ENCODE measurements around the gene PHF21A.
"Not testable (repeated sequence)": the region's sequence is repeated elsewhere in the genome, so short reads cannot be mapped to it uniquely, and the experiment has no call there.

Gene PHF21A

DNA sequence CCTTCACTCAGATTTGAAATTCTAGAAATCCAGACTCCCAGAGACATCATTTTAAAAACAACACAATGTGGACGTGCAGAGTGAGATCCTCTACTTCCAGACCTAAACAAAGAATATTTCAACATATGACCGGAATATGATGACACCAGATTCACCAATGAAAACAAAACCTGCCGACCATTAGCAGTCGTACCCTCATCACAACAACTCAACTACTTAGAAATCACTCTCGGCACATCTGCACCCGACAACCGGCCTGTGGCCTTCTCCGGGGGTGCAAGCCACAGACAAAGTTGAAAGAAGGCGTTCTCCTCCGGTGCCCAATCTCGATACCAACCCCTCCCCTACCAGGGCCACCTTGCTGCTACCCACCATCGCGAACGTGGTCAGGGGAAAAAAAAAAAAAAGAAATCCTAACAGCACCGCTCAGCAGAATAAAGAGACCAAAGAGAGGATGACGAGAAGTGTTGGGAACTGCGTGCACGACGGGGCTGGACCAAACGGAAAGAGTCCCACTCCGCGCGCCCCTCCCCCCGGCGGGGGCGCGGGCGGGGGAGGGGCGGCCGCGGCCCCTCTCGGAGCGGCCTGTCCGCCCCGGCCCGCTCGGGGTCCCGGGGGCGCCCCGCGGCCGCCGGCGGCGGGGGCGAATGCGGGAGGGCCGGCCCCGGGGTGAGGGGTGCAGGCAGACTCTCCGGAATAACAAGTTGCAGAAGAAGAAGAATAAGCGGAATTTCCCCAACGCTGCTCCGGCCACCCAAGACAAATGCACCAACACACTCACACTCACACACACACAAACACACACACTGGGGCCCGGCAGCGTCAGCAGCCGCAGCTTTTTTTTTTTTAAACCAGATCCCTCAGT lies 1.7 kb downstream of the PHF21A start:
- DNase-seq = peak; percentile 31

DNA sequence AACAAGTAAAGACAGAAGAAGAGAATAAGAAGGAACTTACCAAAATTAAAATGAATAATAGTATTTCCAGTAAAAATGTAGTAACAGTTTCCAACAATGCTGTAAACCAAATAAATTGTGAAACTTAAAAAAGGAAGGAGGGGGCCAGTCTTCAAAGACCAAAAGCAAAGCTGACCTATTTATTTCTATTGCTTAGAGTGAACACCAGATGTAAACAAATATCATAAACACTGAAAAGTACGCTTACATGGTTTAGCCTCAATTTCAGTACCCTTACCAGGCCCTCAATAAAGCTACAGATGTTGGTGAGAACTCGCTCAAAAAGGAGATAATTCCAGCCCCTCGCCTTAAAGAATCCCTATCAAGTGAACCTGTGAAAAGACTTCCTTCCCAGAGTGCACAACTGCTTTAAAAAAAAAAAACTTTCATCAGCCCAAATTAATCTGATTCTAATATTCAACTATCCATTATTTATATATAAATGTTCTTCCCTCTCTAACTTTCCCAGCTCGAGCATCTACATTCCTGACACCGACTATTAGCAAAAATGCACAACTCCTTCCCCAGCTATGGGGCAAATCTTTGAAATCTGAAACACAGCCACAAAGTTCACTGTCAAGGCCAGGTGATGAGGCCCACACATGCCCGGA lies 2.4 kb downstream of the PHF21A start:
- no peak for DNase-seq

DNA sequence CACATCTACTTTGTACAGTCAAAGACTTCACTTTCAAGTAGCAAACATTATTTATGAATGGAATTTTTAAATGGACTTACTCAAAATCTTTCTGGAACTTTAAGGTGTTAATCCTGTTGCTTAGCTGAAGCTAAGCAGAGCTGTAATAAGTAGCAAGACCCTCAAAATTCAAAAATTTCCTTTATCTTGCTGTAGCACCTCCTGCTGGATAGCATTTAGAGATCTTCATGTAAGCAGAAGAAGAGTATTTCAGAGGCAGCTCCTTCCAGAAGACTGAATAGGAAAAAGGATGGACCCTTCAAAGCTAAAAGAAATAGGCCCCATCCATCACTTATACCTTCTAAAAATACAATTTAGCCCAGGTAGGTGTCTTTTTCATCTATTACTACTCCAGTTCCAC lies 3.4 kb downstream of the PHF21A start:
- DNase-seq = no peak

DNA sequence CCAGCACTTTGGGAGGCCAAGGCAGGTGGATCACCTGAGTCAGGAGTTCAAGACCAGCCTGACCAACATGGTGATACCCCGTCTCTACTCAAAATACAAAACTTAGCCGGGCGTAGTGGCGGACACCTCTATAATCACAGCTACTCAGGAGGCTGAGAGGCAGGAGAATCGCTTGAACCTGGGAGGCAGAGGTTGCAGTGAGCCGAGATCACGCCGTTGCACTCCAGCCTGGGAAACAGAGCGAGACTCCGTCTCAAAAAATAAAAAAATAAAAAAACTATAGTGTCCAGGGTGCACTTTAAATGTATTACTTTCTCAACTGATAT lies 4.6 kb downstream of the PHF21A start:
- DNase-seq = not testable (repeated sequence)

DNA sequence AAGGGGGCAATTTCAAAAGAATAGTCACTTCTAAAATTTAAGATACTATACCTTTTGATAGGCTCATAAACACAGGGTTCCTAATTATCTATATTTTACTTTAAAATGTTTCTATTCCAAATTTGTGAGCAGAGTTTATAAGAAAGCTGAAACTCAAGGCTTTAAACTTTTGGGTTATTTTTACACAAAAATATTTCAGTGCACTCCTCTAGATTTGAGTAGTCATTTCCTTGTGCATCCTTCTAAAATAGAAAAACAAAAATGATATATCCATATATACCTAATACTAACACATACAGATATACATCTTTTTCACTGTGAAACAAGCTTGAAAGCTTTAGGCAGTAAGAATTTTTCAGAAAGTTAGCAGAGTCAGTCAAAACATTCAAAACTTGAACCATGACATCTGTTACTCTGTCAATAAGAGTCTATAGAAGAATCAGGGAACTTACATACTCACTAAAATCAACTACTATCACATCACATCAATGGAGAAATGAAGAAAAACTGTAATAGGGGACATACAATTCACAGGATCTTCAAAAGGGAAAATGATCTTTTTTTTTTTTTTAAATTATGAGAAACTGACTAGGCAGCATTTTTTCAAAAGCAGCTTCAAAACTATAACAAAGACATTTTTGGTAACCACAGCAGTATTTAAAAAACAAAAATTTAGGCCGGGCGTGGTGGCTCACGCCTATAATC lies 5.1 kb downstream of the PHF21A start:
- DNase-seq = no peak

DNA sequence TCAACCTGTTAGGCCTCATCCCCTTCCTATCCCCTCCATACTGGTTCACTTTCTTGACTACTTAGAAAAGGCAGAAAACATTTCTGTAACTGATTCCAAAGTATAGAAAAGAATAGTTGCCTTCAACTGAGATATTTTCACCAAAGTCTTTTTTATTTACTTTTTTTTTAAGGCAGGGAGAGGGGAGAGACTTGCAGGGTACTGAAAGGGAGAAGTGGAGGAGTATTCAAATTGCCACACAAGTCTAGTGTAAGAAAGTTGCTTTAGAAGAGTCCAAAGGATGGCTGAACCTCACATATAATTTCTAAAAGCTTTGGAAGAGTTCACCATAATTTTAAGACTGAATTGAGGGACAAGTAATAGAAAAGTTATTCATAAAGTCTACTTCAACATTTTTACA lies 6.3 kb downstream of the PHF21A start:
- DNase-seq = no peak

DNA sequence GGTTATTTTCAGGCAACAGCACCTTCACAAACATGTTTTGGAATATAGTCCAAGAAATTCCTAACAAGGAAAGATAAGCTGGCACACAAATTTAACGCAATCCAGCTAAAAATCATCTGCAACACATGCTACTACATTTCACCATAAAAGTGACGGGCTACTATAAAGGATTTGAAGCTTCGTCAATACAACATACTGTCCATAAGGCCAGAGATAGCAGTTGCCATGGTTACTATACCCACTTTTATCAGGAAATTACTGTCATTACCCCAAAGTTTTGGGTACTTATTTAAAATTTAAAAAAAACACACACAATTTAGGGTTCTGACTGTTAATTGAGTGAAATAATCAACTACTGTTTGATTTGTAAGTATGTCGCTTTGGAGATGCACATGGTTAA lies 6.9 kb downstream of the PHF21A start:
- DNase-seq = no peak

DNA sequence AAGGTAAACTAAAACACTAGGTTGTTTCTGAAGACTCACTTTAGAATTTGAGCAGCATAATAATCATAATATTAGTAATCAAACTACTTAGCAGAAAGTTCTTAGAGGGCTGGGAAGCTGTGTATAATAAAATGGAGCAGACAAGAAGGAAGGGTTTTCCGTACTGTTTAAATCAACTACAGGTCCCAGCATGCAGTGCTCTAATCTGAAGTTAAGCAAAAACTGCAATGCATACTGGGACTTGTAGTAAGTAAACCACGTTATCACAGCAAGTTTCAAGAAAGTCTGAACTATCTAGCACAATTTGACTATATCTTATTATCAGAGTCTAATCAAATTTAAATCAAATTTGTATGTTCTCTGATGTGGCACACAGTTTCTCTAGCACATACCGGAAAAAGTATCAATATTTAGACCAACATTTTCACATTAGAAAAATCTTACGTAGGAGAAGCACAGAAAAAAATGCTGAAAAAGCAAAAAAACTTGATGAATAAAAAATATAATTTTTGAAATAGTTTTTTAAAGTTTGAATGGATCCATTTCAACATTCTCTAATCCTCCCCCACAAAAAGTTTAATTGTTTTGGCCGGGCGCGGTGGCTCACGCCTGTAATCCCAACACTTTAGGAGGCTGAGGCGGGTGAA lies 8.2 kb downstream of the PHF21A start:
- DNase-seq = peak; percentile 3

DNA sequence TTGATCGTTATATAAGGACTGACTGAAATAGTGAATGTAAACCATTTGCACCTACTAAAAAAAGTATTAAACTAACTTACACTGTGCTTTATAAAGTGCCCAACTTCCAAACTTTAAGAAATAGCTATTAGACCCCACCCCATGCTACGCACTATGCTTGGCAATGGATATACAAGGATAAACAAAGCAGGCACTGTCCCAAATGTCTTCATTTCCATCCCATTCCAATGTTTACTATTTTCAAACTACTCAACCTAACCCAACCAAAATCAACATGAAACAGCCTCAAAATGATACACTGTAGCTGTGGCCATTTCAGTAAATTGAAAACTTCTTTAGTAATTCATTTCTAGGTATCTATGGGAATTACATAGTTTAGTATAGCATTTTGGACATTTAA lies 12.5 kb downstream of the PHF21A start:
- no peak for DNase-seq

DNA sequence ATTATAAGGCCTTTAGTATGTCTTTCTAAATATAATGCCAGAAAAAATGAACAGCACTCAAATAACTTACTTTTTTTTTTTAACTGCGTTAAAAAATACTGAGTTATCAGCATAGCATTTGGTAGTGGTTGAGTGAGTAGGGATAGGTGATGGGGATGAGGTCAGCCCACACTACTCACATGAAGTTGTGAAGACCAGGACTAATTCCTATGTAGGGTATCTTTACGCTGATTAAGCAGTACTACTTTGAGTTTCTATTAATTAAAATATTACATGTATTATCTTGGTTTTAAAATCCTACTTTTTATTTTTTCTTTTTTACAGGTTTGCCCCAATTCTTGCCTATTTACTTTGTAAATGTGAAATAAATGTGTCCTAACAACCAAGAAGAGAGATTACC lies 13.5 kb downstream of the PHF21A start:
- no peak for DNase-seq

DNA sequence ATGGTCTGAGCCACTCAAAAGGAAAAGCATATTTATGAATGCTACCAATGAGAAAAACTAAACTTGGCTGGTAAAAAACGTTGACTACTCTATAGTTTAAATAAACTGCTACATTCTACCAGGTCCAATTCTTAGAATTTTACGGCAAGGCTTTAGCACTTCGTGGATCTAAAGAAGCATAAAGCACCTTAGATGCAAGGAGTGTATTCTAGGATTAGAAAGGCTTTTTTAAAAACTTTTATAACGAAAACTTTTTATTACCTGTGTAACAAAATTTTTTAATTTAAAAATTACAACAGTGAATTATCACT lies 13.9 kb downstream of the PHF21A start:
- DNase-seq = no peak

DNA sequence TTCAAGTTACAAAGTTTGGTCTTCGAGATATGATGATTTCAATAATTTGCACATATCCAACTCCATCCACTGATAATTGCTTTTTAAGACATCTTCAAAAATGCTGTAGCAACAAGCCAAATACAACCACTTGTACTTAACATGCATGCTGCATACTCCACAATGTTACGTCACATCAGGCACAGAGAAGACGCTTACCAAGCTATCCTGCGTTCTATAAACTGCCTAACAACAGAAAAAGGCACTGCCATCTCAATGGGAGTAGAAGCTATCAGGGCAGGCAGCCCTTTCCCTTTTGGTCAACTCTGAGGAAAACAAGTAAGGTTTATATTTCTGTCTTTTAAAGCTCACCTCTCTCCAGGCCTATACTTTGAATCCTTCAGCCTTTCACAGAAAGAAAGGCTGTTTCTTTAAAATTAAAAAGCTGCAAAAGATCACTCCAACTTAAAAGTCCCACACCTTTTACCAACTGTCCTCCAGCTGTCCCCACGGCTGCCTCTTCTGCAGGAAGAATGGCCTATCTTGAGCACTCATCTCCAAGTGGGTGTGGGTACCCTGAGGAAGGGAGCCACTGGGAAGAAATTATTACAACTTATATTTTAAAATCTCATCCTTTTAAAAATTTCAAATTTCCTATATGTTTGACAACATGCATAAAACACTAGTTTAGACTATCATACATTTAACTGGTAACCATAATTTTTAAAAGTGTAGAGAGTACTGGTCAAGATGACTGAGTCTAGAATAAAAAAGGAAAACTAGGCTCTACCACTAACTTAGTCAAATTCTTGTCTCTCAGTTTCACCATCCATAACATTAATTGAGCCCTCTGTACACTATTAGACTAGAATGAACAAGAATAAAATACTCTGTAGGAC lies 14.5 kb downstream of the PHF21A start:
- no peak for DNase-seq

DNA sequence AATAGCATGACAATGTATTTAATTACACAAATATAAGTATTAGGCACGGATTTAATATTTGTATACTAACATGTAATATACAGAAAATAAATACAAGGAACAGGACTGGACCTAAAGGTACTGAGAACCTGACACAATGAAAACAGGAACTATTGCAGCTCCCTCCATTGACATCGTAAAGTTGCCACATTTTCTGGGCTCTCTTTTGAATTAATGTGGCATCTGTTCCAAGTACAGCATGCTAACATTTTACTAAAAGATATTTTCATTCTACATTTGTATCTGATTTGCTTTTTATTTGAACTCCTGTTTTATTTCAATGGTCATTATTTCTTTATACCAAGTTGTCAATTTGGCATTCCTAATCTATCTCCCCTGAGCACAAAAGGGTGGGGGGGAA lies 15.3 kb downstream of the PHF21A start:
- DNase-seq = no peak

DNA sequence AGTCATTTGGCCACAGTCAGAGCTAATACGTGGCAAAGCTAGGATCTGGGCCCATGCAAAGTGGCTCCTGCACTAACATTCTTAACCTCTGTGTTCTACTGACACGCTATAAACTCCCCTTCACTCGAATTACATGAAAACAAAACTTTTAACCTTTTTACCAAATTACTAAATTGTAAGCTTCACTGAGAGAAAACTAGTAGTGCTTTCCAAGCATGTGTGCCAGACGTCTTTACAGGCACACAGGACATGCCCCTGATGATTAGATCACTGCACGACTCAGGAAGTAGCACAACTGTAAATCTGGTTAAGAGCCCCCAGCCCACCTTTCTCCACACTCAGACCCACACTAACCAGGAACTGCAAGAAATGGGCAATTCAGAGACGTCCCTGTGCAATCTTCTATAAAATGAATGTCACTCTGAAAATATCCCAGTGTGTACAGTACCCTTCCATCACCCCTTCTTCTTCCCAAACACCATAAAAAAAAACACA lies 16.1 kb downstream of the PHF21A start:
- DNase-seq = no peak

DNA sequence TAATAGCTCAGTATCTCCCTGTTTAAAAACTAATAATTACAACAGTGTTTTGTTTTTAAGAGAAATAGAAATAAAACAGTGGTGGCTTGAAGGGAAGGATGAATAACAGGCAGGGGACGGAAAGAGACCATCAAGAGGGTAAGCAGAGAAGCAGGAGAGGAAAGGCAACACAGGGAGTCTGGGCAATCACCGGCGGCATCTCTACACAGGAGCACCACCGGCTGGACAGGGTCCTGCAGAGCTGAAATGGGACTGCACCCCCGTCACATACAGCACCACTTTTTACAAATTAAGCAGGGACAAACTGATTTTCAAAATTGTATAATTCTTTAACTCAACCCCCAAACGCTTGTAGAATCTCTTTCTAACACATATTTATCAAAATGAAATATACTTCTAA lies 18.4 kb downstream of the PHF21A start:
- DNase-seq = no peak

DNA sequence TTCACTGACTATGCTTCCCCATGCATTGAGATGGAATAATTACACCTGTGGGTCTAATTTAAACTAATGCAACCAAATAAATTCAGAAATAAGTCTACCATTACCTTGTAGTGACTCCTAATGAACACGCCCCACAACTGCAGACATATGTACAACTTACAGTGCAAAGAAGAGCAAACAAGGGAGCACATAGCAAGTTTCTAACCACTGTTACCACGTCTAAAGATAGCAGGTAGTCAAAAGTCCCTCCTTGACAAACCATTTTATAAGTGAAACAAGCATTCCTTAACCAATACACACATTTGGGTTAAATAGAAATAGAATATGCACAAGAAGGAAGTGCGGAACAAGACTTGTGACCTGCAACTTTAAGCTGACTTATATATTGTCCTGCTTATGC lies 20.6 kb downstream of the PHF21A start:
- no peak for DNase-seq

DNA sequence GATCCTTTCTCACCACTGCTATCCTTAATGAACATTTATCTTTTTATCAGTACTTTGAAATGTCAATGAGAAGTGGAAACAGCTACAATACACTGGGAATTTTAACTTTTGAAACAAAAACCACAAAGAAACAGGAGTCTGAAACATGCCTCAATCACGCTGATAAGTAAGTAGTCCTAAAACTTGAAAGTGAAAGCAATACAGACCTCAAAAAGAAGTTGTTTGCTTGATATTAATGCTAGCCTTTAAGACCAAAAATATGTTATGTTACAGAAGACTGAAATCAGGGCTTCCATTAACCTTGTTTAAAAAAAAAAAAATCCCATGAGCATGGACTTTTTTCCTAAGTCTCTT lies 21.3 kb downstream of the PHF21A start:
- no peak for DNase-seq

DNA sequence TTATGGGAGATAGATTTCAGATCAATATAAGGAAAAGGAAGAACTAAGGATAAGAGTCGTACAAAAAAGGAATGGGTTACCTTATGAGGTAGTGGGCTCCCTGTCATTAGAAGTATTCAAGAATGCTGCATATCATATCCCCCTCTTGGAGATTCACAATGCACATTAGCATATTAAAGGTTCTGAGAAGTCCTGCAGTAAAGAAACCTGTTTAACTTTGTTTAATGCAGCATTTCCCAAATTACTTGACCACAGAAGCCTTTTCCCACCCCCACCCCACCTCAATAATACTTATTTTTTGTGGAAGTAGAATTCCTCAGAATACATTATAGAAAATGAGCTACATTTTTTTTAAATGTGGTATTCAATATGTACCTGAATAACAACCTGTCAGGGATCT lies 30.9 kb downstream of the PHF21A start:
- DNase-seq = no peak

DNA sequence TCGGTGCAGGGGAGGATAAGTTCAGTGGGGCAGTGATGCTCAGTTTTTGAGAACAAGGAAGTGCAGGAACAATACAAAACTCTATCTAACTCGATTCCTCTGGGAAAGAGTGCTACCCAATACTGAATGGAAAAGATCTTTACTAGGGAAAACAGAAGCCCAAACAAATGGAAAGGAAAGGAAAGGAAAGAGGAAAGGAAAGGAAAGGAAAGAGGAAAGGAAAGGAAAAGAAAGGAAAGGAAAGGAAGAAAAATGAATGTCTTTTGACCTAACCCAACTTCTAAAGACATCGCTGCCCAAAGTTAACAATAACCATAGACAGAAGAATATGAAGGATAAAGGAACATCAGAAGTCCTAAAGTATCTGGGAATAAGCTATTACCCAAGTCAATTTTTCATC lies 41.6 kb downstream of the PHF21A start:
- no peak for DNase-seq

DNA sequence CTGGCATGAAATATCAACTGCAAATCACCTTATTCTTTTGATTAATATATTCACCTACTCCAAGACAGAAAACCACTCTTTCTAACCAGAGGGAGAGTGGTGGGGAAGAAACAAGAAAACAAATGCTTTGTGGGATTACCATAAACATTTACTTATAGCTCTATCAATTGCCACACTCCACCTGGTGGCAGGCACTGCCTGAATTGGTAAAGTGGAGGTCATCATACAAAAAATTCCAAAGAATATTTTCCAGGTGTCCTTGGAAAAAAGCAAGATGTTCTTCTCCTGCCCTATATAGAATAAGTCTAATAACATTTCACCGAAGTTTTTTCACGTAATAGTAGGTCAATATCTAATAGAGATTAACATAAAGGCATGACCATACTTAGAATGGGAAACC lies 45.3 kb downstream of the PHF21A start:
- no peak for DNase-seq

DNA sequence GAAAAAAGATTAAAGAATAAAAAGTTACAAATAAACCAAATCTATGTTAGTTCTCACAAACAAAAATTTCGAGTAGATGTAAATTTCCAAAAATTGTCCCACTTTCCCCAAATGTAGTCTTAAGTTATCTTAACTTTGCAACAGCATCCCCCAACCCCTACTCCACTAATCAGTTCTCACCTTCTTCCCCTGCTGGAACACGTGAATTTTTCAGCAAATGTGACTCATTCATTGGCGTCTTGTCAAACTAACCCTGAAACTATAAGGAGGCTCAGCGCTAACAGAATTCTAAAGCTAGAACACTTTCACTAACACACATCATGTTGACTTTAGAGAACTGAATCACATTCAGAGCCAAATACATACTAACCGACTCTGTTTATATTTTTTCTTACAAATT lies 46.1 kb downstream of the PHF21A start:
- peak; percentile 61 for DNase-seq

DNA sequence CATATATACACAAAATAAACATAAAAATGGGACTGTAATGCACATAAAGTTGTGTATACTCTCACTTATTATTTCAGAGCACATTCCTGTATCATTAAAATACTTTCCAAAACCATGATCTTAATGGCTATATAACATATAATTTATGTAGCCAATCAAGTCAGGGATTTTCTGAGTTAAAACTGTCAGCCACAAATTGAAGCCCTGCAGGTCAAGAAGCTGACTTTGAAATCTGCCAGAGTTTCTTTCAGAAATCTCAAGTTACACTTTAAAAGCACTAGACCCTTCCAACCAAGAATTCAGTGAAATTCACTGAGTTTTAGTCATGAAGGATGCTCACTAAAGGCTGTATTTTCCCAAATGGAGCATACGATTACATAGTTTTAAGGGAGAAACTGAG lies 47.6 kb downstream of the PHF21A start:
- DNase-seq = no peak
